ENCODE results near the gene DEPDC5. TPM values are rescaled to one million over a fixed set of nuclear protein-coding genes. Genes with fewer than 3 reads are reported as not detected.

Gene DEPDC5
- total RNA-seq, 4 donors from 2014 or later = 18.0 to 33.9 (median 23.5) TPM

DNA sequence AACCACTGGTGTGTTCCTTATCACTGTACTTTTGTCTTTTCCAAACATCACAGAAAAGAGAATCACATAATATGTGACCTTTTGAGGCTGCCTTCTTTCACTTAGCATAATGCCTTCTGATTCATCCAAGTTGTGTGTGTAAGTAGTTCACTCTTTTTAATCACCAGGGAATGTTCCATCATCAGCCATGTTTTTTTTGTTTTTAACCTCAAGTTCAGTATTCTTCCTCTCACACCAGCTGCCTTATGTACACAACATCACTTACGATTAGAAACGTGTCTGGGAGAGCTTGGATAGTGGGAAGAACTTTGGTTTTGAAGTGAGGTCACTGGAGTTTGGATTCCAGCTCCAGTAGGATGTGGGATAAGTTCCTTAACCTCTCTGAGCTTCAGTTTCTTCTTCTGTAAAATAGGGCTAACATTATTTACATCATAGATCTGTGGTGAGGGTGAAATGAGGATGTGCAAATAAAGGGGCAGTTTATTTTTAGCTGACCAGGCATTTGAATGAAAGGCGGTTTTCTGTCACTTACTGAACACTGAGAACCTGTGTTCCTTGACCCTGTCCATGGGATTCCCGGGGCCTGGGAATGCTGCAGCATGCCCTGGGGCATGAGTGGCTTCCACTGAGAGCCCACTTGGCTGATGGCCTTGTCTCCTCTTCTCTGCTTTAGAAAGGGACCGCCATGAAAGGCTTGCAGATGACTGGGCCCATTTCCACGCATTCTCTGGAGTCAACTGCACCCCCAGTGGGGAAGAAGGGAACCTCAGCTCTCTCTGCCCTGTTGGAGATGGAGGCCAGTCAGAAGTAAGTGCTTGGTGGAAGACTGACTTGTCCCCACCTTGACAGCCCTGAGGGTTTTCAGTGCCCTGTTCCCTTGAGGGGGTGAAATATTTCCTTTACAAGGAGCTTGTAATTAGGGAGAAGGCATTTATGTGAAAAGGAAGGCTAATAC lies 92.6 kb downstream of the DEPDC5 start:
- Histone ChIP-seq H3K9me3 (no peaks in the 10 kb centered on the region), H3K4me3 (no peak overlapping the region), H3K36me3 (peaks cover 5 to 96% (median 17%) of the 10 kb centered on the region in 3 donors), H3K27ac (no peak overlapping the region), H3K4me1 (no peaks in the 10 kb centered on the region), H3K27me3 (no peaks in the 10 kb centered on the region)
- whole genome bisulfite sequencing, 2 donors = 47 to 51% methylated on average over 6 of the region's 6 CpGs
- DNase-seq (ENCODE audit: low spot score in 2 of 2) = no peak
- TF ChIP-seq, protein P1, sequence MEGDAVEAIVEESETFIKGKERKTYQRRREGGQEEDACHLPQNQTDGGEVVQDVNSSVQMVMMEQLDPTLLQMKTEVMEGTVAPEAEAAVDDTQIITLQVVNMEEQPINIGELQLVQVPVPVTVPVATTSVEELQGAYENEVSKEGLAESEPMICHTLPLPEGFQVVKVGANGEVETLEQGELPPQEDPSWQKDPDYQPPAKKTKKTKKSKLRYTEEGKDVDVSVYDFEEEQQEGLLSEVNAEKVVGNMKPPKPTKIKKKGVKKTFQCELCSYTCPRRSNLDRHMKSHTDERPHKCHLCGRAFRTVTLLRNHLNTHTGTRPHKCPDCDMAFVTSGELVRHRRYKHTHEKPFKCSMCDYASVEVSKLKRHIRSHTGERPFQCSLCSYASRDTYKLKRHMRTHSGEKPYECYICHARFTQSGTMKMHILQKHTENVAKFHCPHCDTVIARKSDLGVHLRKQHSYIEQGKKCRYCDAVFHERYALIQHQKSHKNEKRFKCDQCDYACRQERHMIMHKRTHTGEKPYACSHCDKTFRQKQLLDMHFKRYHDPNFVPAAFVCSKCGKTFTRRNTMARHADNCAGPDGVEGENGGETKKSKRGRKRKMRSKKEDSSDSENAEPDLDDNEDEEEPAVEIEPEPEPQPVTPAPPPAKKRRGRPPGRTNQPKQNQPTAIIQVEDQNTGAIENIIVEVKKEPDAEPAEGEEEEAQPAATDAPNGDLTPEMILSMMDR (IDR thresholded peaks at IDR 0.05) = peak in 2 of 5 experiments; percentile 9 to 20
- TF ChIP-seq POLR2A (IDR thresholded peaks at IDR 0.05) = no peak

DNA sequence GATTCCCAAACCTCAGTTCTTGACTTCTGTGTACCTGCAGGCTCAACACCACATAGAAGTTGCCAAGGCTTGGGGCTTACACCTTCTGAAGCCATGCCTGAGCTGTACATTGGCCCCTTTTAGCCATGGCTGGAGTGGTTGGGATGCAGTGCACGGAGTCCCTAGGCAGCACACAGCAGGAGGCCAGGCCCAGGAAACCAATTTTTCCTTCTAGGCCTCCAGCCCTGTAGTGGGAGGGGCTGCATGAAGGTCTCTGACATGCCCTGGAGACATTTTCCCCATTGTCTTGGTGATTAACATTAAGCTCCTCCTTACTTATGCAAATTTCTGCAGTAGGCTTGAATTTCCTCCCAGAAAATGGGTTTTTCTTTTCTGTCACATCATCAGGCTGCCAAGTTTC lies 94.6 kb downstream of the DEPDC5 start:
- Histone ChIP-seq H3K27ac (no peak overlapping the region), H3K36me3 (peaks cover 5 to 92% (median 20%) of the 10 kb centered on the region in 3 donors), H3K4me3 (no peak overlapping the region), H3K27me3 (no peaks in the 10 kb centered on the region), H3K4me1 (no peaks in the 10 kb centered on the region), H3K9me3 (no peaks in the 10 kb centered on the region)
- TF ChIP-seq POLR2A (IDR thresholded peaks at IDR 0.05) (no peak), EP300 (IDR thresholded peaks at IDR 0.05) (no peak)
- TF ChIP-seq, protein P1 (IDR thresholded peaks at IDR 0.05) = no peak
- WGBS, 2 donors = 100% methylated on average over 1 of the region's 1 CpG
- no peak for DNase-seq (ENCODE audit: low spot score in 2 of 2)

DNA sequence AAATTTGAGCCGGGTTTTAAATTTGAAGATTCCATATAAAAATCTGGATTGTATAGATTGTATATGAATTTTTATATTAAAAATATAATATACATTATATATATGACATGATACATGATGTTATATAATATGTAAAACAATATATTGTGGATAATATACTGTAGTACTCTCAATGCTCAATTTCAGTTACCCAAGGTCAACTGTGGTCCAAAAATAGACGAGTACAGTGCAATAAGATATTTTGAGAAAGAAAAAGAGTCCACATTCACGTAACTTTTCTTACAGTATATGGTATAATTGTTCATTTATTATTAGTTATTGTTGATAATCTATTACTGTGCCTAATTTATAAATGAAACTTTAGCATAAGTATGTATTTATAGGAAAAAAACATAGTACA lies 96.3 kb downstream of the DEPDC5 start:
- H3K27me3 ChIP-seq = no peaks in the 10 kb centered on the region
- H3K4me1 ChIP-seq = no peaks in the 10 kb centered on the region
- H3K36me3 ChIP-seq = peaks cover 5 to 92% (median 16%) of the 10 kb centered on the region in 3 donors
- no peak for DNase-seq (ENCODE audit: low spot score in 2 of 2)
- no peaks in the 10 kb centered on the region for H3K9me3 ChIP-seq
- no peak overlapping the region for H3K27ac ChIP-seq
- H3K4me3 ChIP-seq = no peak overlapping the region
- TF ChIP-seq POLR2A (IDR thresholded peaks at IDR 0.05) (no peak), EP300 (IDR thresholded peaks at IDR 0.05) (no peak)
- TF ChIP-seq, protein P1 (IDR thresholded peaks at IDR 0.05) = no peak
- WGBS, 2 donors = 87 to 94% methylated on average over 3 of the region's 3 CpGs

DNA sequence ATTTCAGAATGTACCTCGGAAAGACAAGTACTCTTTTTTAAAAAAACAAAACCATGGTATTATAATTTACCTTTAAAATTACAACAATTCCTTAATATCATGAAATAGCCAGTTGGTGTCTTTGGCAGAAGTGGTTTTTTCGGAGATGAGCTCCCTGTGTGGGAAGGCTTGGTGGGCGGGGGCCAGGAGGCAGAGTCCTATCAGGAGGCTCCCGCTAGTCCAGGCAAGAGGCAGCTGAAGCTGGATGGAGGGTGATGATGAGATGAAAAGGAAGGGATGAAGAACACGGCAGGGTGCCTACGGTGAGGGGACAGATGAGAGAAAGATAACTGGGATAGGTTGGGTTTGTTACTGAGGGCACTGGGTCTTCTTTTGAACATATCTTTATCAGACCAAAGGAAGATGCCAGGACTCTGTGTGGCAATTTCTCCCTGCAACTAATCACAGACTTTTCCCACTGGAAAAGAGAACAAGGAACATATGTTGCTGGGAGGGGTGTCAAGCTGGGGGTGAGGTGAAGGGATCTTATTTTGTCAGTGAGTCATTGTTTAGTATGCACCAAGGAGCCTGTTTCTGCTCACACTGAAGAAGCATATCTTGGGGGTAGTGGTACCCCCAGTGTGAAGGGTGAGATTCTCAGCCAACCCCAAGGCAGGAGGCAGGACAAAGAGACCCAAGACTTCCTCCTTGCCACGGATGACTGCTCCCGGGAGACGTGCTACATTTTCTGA lies 99.0 kb downstream of the DEPDC5 start:
- no peak for DNase-seq (ENCODE audit: low spot score in 2 of 2)
- Histone ChIP-seq H3K36me3 (peaks cover 2 to 91% (median 11%) of the 10 kb centered on the region in 3 donors), H3K4me3 (no peak overlapping the region), H3K27ac (no peak overlapping the region), H3K9me3 (no peaks in the 10 kb centered on the region), H3K27me3 (no peaks in the 10 kb centered on the region), H3K4me1 (no peaks in the 10 kb centered on the region)
- TF ChIP-seq, protein P1 (IDR thresholded peaks at IDR 0.05) = no peak
- TF ChIP-seq EP300 (IDR thresholded peaks at IDR 0.05) (no peak), POLR2A (IDR thresholded peaks at IDR 0.05) (no peak)
- 84 to 88% methylated on average over 9 of the region's 9 CpGs for WGBS, 2 donors

Measured in tibial nerve (tissue), 4 donors.